Neural cell (in vitro differentiated cells): Measurements from ENCODE around the gene PAK1. TPM values are rescaled to one million over a fixed set of nuclear protein-coding genes. Genes with fewer than 3 reads are reported as not detected.

Experiments used
- H2AFZ ChIP-seq: fragments of 200-600, 300-800 bp; sonication (generic), shearing (Covaris generic); 2 replicates; pipeline ENCODE4 v1.6.0; 2014; ENCODE audit warnings: low read depth, mild to moderate bottlenecking, antibody characterized with exemption, low read length, moderate library complexity
- H3F3A ChIP-seq: fragments of 200-600 bp; shearing (Covaris generic); 2 replicates; pipeline ENCODE4 v1.6.1; 2016; ENCODE audit warnings: mild to moderate bottlenecking, moderate library complexity, mixed read lengths, antibody characterized with exemption, low read length; ENCODE audit not compliant: insufficient read depth, poor library complexity, severe bottlenecking
- H3K27ac ChIP-seq: fragments of 200-600, 300-800 bp; sonication (generic), shearing (Covaris generic); 2 replicates; pipeline ENCODE4 v1.5.1; 2014; ENCODE audit warnings: mild to moderate bottlenecking, low read length, moderate library complexity
- H3K27me3 ChIP-seq: fragments of 300-800, 200-600 bp; sonication (generic), shearing (Covaris generic); 2 replicates; pipeline ENCODE4 v1.6.0; 2014; ENCODE audit warnings: mild to moderate bottlenecking, low read depth, low read length, moderate library complexity; ENCODE audit not compliant: insufficient read depth
- H3K36me3 ChIP-seq: fragments of 300-800, 200-600 bp; sonication (generic), shearing (Covaris generic); 2 replicates; pipeline ENCODE4 v1.5.1; 2014; ENCODE audit warnings: mild to moderate bottlenecking, antibody characterized with exemption, low read length, moderate library complexity; ENCODE audit not compliant: insufficient read depth
- H3K4me2 ChIP-seq: fragments of 300-800, 200-600 bp; sonication (generic), shearing (Covaris generic); 2 replicates; pipeline ENCODE4 v1.6.0; 2014; ENCODE audit warnings: mild to moderate bottlenecking, low read length
- H3K4me3 ChIP-seq: fragments of 300-800, 200-600 bp; sonication (generic), shearing (Covaris generic); 2 replicates; pipeline ENCODE4 v1.5.1; 2014; ENCODE audit warnings: mild to moderate bottlenecking, low read length, moderate library complexity
- H3K79me2 ChIP-seq: fragments of 200-600 bp; shearing (Covaris generic); replicated peaks from 2 replicates; pipeline ENCODE4 v1.6.0; 2014; ENCODE audit warnings: mild to moderate bottlenecking, low read length, moderate library complexity; ENCODE audit not compliant: insufficient read depth
- H3K9ac ChIP-seq: fragments of 300-800, 200-600 bp; sonication (generic), shearing (Covaris generic); 2 replicates; pipeline ENCODE4 v1.6.1; 2016; ENCODE audit warnings: mild to moderate bottlenecking, low read length, mixed read lengths
- H3K9me2 ChIP-seq: fragments of 200-600 bp; shearing (Covaris generic); 2 replicates; pipeline ENCODE4 v1.6.1; 2016; ENCODE audit warnings: mild to moderate bottlenecking, low read length, mixed read lengths; ENCODE audit not compliant: insufficient read depth
- H3K9me3 ChIP-seq: fragments of 200-600, 300-800 bp; sonication (generic), shearing (Covaris generic); 2 replicates; pipeline ENCODE4 v1.6.1; 2016; ENCODE audit warnings: mild to moderate bottlenecking, mixed run types, low read length, moderate library complexity, mixed read lengths
- H4K20me1 ChIP-seq: fragments of 200-600 bp; shearing (Covaris generic); 2 replicates; pipeline ENCODE4 v1.6.1; 2016; ENCODE audit warnings: mild to moderate bottlenecking, mixed run types; ENCODE audit not compliant: insufficient read depth
- EP300 ChIP-seq: fragments of 450-650 bp; conservative IDR thresholded peaks from 2 replicates; pipeline ENCODE4 v1.6.1; 2014; ENCODE audit warnings: antibody characterized with exemption, mild to moderate bottlenecking, moderate library complexity; ENCODE audit not compliant: poor library complexity, severe bottlenecking
- EZH2 ChIP-seq: fragments of 200-600, 300-800 bp; shearing (Covaris generic), sonication (generic); IDR thresholded peaks from 2 replicates; pipeline ENCODE4 v1.6.1; 2014; ENCODE audit warnings: antibody characterized with exemption, low read length, borderline replicate concordance, mild to moderate bottlenecking; ENCODE audit not compliant: insufficient read depth, poor library complexity, severe bottlenecking
- MXI1 ChIP-seq: fragments of 450-650 bp; conservative IDR thresholded peaks from 2 replicates; pipeline ENCODE4 v1.6.1; 2014; ENCODE audit warnings: antibody characterized with exemption, mild to moderate bottlenecking; ENCODE audit not compliant: poor library complexity, severe bottlenecking
- POLR2AphosphoS5 ChIP-seq: IDR thresholded peaks from 2 replicates; pipeline ENCODE4 v1.6.1; 2012
- RAD21 ChIP-seq: fragments of 450-650 bp; conservative IDR thresholded peaks from 2 replicates; pipeline ENCODE4 v1.6.1; 2014; ENCODE audit warnings: antibody characterized with exemption, mild to moderate bottlenecking, moderate library complexity
- SMC3 ChIP-seq: fragments of 450-650 bp; conservative IDR thresholded peaks from 2 replicates; pipeline ENCODE4 v1.6.1; 2014; ENCODE audit warnings: antibody characterized with exemption, mild to moderate bottlenecking, moderate library complexity; ENCODE audit not compliant: poor library complexity
- TAF1 ChIP-seq: IDR thresholded peaks from 2 replicates; pipeline ENCODE4 v1.6.1; 2012; ENCODE audit warnings: low read depth
- polyA plus RNA-seq: library from polyadenylated mRNA; depleted of rRNA; stranded (reverse); fragments of >200 nt; gene quantifications from 2 replicates; pipeline ENCODE4 v1.2.3, GENCODE V29; 2014
- TF ChIP-seq, protein P1 (sequence below): IDR thresholded peaks from 2 replicates; pipeline ENCODE4 v1.6.1; 2012; ENCODE audit warnings: borderline replicate concordance
- TF ChIP-seq, protein P2 (sequence below): fragments of 450-650 bp; IDR thresholded peaks from 2 replicates; pipeline ENCODE4 v1.5.1; 2014; ENCODE audit warnings: antibody characterized with exemption, mild to moderate bottlenecking, moderate library complexity; ENCODE audit not compliant: poor library complexity, severe bottlenecking

The PAK1 gene
- polyA plus RNA-seq, 1 donor from 2014 or later: 65.2 TPM

DNA sequence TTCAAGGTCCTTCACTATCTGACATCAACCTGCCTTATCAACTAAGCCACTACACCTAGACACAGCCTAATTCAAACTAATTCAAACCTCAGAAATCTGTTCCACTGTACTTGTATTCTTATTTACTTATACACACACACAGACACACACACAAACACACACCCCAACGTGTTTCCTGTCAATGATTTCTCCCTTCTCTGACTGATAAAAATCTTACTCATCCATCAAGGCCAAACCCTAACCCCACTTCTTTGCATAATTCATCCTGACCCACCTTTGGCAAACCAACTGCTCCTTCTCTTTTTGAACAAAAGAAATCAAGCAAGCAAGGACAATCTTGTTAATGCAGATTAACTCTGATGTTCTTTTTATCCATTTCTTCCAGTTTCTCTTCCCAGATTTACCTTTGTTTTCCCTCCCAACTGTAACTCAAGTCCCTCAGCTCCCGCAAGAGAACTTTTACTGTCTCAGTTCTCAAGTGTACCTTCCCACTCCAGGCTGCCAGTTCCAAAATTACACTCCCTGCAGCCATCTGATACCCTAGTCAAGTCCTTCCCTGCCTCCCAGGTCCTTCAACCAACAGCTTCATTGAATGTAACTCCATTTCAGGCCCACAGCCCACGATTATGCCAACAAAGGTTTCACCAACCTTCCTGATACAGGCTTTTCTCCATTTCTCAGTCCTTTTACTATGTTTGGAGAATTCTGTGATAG, 78.3 kb downstream of the PAK1 start:
- Histone ChIP-seq H3K9me2 (no peaks in the 10 kb centered on the region), H3K4me3 (no peak overlapping the region), H3K9me3 (no peaks in the 10 kb centered on the region), H2AFZ (no peak overlapping the region), H3K36me3 (peaks cover 4% of the 10 kb centered on the region), H4K20me1 (no peaks in the 10 kb centered on the region), H3K79me2 (no peaks in the 10 kb centered on the region), H3K27ac (no peak overlapping the region), H3K27me3 (no peaks in the 10 kb centered on the region), H3F3A (no peaks in the 10 kb centered on the region), H3K9ac (no peak overlapping the region), H3K4me2 (no peak overlapping the region)
- TF ChIP-seq, protein P1, sequence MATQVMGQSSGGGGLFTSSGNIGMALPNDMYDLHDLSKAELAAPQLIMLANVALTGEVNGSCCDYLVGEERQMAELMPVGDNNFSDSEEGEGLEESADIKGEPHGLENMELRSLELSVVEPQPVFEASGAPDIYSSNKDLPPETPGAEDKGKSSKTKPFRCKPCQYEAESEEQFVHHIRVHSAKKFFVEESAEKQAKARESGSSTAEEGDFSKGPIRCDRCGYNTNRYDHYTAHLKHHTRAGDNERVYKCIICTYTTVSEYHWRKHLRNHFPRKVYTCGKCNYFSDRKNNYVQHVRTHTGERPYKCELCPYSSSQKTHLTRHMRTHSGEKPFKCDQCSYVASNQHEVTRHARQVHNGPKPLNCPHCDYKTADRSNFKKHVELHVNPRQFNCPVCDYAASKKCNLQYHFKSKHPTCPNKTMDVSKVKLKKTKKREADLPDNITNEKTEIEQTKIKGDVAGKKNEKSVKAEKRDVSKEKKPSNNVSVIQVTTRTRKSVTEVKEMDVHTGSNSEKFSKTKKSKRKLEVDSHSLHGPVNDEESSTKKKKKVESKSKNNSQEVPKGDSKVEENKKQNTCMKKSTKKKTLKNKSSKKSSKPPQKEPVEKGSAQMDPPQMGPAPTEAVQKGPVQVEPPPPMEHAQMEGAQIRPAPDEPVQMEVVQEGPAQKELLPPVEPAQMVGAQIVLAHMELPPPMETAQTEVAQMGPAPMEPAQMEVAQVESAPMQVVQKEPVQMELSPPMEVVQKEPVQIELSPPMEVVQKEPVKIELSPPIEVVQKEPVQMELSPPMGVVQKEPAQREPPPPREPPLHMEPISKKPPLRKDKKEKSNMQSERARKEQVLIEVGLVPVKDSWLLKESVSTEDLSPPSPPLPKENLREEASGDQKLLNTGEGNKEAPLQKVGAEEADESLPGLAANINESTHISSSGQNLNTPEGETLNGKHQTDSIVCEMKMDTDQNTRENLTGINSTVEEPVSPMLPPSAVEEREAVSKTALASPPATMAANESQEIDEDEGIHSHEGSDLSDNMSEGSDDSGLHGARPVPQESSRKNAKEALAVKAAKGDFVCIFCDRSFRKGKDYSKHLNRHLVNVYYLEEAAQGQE: no peak
- TF ChIP-seq EP300: no peak
- no peak for TF ChIP-seq EZH2
- TF ChIP-seq, protein P2, sequence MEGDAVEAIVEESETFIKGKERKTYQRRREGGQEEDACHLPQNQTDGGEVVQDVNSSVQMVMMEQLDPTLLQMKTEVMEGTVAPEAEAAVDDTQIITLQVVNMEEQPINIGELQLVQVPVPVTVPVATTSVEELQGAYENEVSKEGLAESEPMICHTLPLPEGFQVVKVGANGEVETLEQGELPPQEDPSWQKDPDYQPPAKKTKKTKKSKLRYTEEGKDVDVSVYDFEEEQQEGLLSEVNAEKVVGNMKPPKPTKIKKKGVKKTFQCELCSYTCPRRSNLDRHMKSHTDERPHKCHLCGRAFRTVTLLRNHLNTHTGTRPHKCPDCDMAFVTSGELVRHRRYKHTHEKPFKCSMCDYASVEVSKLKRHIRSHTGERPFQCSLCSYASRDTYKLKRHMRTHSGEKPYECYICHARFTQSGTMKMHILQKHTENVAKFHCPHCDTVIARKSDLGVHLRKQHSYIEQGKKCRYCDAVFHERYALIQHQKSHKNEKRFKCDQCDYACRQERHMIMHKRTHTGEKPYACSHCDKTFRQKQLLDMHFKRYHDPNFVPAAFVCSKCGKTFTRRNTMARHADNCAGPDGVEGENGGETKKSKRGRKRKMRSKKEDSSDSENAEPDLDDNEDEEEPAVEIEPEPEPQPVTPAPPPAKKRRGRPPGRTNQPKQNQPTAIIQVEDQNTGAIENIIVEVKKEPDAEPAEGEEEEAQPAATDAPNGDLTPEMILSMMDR: no peak
- no peak for TF ChIP-seq SMC3
- no peak for TF ChIP-seq POLR2AphosphoS5
- TF ChIP-seq RAD21: no peak
- TF ChIP-seq TAF1: no peak
- TF ChIP-seq MXI1: no peak

DNA sequence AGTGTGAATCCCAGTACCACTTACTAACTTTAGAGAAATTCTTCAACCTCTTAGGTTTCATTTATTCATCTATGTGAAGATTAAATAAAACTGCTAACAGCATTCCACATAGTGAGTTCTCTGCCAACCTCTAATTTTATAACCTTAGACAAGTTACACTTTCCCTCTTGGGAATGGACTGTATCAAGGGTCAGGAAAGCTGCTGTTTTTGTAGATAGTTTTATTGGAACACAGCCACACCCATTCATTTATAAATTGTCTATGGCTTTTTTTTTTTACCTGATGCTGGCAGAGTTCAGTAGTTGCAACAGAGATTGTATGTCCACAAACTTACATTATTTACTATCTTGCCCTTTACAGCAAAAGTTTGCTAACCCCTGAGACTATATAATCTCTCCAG, 81.1 kb downstream of the PAK1 start:
- no peaks in the 10 kb centered on the region for H3K79me2 ChIP-seq
- no peaks in the 10 kb centered on the region for H3F3A ChIP-seq
- H3K27ac ChIP-seq: no peak overlapping the region

More for the DNA sequence above, 81.1 kb downstream of the PAK1 start:
- Histone ChIP-seq H3K9ac (no peak overlapping the region), H2AFZ (no peak overlapping the region), H3K9me2 (no peaks in the 10 kb centered on the region), H3K27me3 (no peaks in the 10 kb centered on the region), H3K4me3 (no peak overlapping the region), H4K20me1 (no peaks in the 10 kb centered on the region), H3K9me3 (no peaks in the 10 kb centered on the region), H3K36me3 (peaks cover 4% of the 10 kb centered on the region), H3K4me2 (no peak overlapping the region)
- TF ChIP-seq RAD21 (no peak), SMC3 (no peak), MXI1 (no peak), TAF1 (no peak), EZH2 (no peak), EP300 (no peak), POLR2AphosphoS5 (no peak)
- TF ChIP-seq, protein P2: no peak
- TF ChIP-seq, protein P1: no peak
